Endothelial cell of umbilical vein (primary cell): Measurements from ENCODE around the gene CDH15. TPM values are rescaled to one million over a fixed set of nuclear protein-coding genes. Genes with fewer than 3 reads are reported as not detected.

Source experiments
- BruUV-seq: library from RNA; stranded (reverse); fragments of 400-500 nt; replicated peaks from 2 replicates; lab custom pipeline; 2021; lab: Mats Ljungman, UMichigan
- CTCF ChIA-PET: fragments of 300-600, 350-600 bp; sonication (Branson Sonifier 250); formaldehyde crosslinking; loops from one replicate; lab custom pipeline; 2021; ENCODE audit warnings: antibody characterized with exemption, inconsistent platforms; lab: Charles Lee
- POLR2A ChIA-PET: fragments of 300-600, 350-600 bp; sonication (Branson Sonifier 250); formaldehyde crosslinking; loops from one replicate; lab custom pipeline; 2021; ENCODE audit warnings: antibody characterized with exemption, inconsistent platforms; lab: Charles Lee
- DNase-seq: peaks from one replicate; pipeline ENCODE4 v3.0.0-alpha.2; 2011; ENCODE audit warnings: low read depth, low spot score
- FAIRE-seq: peaks from 2 replicates; lab custom pipeline; 2011; peaks lifted over from hg19 to GRCh38; lab: Jason Lieb, UNC
- H2AFZ ChIP-seq: 2 replicates; pipeline ENCODE4 v1.6.0; 2012; ENCODE audit warnings: low read depth, low read length, control low read depth, inconsistent platforms
- H3K27ac ChIP-seq: 2 replicates; pipeline ENCODE4 v1.5.1; 2011; ENCODE audit warnings: low read depth, mild to moderate bottlenecking, control low read depth, low read length, moderate library complexity; ENCODE audit not compliant: insufficient read depth
- H3K27me3 ChIP-seq, 2 experiments: 2 replicates each; pipeline versions ENCODE4 v1.6.0 to v1.6.1; 2011; ENCODE audit warnings: low read length in 2 of 2, mixed read lengths in 1 of 2; ENCODE audit not compliant: control insufficient read depth in 2 of 2, insufficient read depth in 2 of 2
- H3K36me3 ChIP-seq, 2 experiments: 2 replicates in 1 of 2; 3 replicates in 1 of 2; pipeline ENCODE4 v1.5.1; 2011; ENCODE audit warnings: low read length in 2 of 2, mild to moderate bottlenecking in 1 of 2, moderate library complexity in 1 of 2; ENCODE audit not compliant: control insufficient read depth in 2 of 2, insufficient read depth in 2 of 2; ENCODE audit errors: extremely low read depth in 1 of 2
- H3K4me1 ChIP-seq: 3 replicates; pipeline ENCODE4 v1.5.1; 2011; ENCODE audit warnings: mild to moderate bottlenecking, low read length; ENCODE audit not compliant: control insufficient read depth, insufficient read depth; ENCODE audit errors: extremely low read depth
- H3K4me2 ChIP-seq: 2 replicates; pipeline ENCODE4 v1.6.1; 2011; ENCODE audit warnings: low read length, control low read depth, mixed read lengths; ENCODE audit not compliant: insufficient read depth
- H3K4me3 ChIP-seq, 3 experiments: fragments of 200-600 bp in 1 of 3; sonication (generic), shearing (Covaris generic) in 1 of 3; replicated peaks in 1 of 3; 2 replicates each; pipeline ENCODE4 v1.5.1; 2011 to 2016; ENCODE audit warnings: control low read depth in 3 of 3, low read length in 3 of 3, mild to moderate bottlenecking in 2 of 3, inconsistent platforms in 1 of 3, low read depth in 1 of 3, moderate library complexity in 1 of 3; ENCODE audit not compliant: insufficient read depth in 1 of 3
- H3K79me2 ChIP-seq: 2 replicates; pipeline ENCODE4 v1.6.0; 2012; ENCODE audit warnings: low read length, inconsistent platforms; ENCODE audit not compliant: control insufficient read depth, insufficient read depth
- H3K9ac ChIP-seq: replicated peaks from 2 replicates; pipeline ENCODE3; 2011; ENCODE audit warnings: low read length, control low read depth; ENCODE audit not compliant: insufficient read depth; ENCODE audit errors: extremely low read depth
- H3K9me1 ChIP-seq: replicated peaks from 3 replicates; pipeline ENCODE4 v1.6.0; 2011; ENCODE audit warnings: mild to moderate bottlenecking, low read length; ENCODE audit not compliant: control insufficient read depth, insufficient read depth; ENCODE audit errors: extremely low read depth
- H3K9me3 ChIP-seq: replicated peaks from 2 replicates; pipeline ENCODE4 v1.5.1; 2012; ENCODE audit warnings: low read length, inconsistent platforms; ENCODE audit not compliant: control insufficient read depth, insufficient read depth
- H4K20me1 ChIP-seq: replicated peaks from 2 replicates; pipeline ENCODE3; 2011; ENCODE audit warnings: mild to moderate bottlenecking, low read length; ENCODE audit not compliant: control insufficient read depth, insufficient read depth; ENCODE audit errors: extremely low read depth
- CTCF ChIP-seq, 2 donors: IDR thresholded peaks; 1 replicate in 1 of 2; 2 replicates in 1 of 2; pipeline ENCODE4 v1.5.1; 2011; ENCODE audit warnings: low read length in 2 of 2, mild to moderate bottlenecking in 2 of 2, moderate library complexity in 2 of 2, control low read depth in 1 of 2, inconsistent platforms in 1 of 2, low read depth in 1 of 2; ENCODE audit not compliant: insufficient read depth in 1 of 2; ENCODE audit errors: extremely low read depth in 1 of 2
- MYC ChIP-seq: IDR thresholded peaks from one replicate; pipeline ENCODE4 v1.6.1; 2011; ENCODE audit warnings: mild to moderate bottlenecking, low read depth, low read length
- POLR2A ChIP-seq: IDR thresholded peaks from 2 replicates; pipeline ENCODE4 v1.6.1; 2012; ENCODE audit warnings: low read depth, mild to moderate bottlenecking, control low read depth, low read length
- POLR2AphosphoS5 ChIP-seq: IDR thresholded peaks from 2 replicates; pipeline ENCODE4 v1.6.1; 2012; ENCODE audit warnings: low read depth, mild to moderate bottlenecking, control low read depth, low read length, moderate library complexity; ENCODE audit not compliant: insufficient read depth
- dilution Hi-C: fragments of 300-500 bp; cut with MboI; formaldehyde crosslinking; loops from one replicate; pipeline ENCODE4 v1.15.0; 2019; ENCODE audit warnings: low sequenced_read_pairs; ENCODE audit not compliant: extremely low pct_ligation_motif_present
- intact Hi-C: fragments of 100-400 bp; cut with micrococcal nuclease; formaldehyde crosslinking; loops from one replicate; pipeline ENCODE4 v1.10.0; 2022
- polyA plus RNA-seq, 4 experiments: library from polyadenylated mRNA; depleted of rRNA in 3 of 4; stranded (reverse) in 3 of 4; unstranded in 1 of 4; fragments of >200 nt; gene quantifications; 2 replicates each; pipeline versions ENCODE4 v1.2.1 to v1.2.3, GENCODE V29; 2011 to 2012; ENCODE audit warnings: missing spikeins in 1 of 4
- total RNA-seq: library from RNA; stranded (reverse); gene quantifications from 2 replicates; pipeline ENCODE4 v1.2.3, GENCODE V29; 2021

The CDH15 gene
- total and polyA plus RNA-seq, 2 donors (not counting 3 experiments of a cell fraction or from before 2014, with no cell fraction given), result 0.44 TPM; not detected in 1

DNA sequence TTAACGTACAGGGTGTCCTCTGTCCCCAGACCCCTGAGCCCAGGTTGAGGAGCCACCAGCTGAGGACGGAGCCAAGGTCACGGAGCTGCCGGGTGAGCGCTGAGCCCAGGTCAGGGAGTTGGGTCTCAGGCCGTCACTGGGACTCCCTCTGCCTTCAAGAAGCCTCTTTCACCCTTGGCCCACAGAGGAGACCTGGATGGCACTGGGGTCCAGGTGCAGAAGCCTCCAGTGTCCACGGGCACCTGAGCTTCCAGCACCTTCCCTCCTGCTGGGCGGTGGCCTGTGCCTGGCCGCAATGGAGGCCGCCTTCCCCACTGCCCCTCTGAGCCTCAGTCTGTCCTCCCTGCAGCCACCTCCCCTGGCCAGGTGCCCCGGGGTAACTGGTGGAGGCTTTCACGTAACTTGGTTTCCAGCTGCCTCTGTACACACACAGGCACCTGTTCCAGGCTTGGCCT is 31.6 kb upstream of the CDH15 start:
- Histone ChIP-seq H3K27me3 (no peaks in the 10 kb centered on the region), H3K36me3 (peaks cover 0 to 3% of the 10 kb centered on the region in 2 experiments), H2AFZ (no peak overlapping the region), H3K4me1 (no peaks in the 10 kb centered on the region), H3K9me3 (no peaks in the 10 kb centered on the region), H4K20me1 (no peaks in the 10 kb centered on the region), H3K4me2 (no peak overlapping the region), H3K4me3 (no peak overlapping the region), H3K9me1 (no peaks in the 10 kb centered on the region), H3K9ac (no peak overlapping the region), H3K27ac (no peak overlapping the region), H3K79me2 (no peaks in the 10 kb centered on the region)
- ChIA-PET CTCF (no interaction called here), POLR2A (no interaction called here)
- DNase-seq, result no peak
- dilution Hi-C loops, result loop anchor here (25.0 kb wide), 1 partner anchor 178 kb away; no protein-coding TSS in a partner anchor
- no TSS peak for BruUV-seq
- no peak for FAIRE-seq
- TF ChIP-seq MYC (no peak), POLR2AphosphoS5 (no peak), POLR2A (no peak)
- intact Hi-C loops, result no loop called here

- dilution Hi-C loops, result loop anchor here (25.0 kb wide), 1 partner anchor 178 kb away; no protein-coding TSS in a partner anchor
Measured at GRCh38 chr16:89140401-89140800, 31.1 kb upstream of the CDH15 start.

More at GRCh38 chr16:89140401-89140800, 31.1 kb upstream of the CDH15 start:
- Histone ChIP-seq H3K4me1 (no peaks in the 10 kb centered on the region), H3K9ac (no peak overlapping the region), H3K9me3 (no peaks in the 10 kb centered on the region), H4K20me1 (no peaks in the 10 kb centered on the region), H3K4me3 (no peak overlapping the region), H3K27me3 (no peaks in the 10 kb centered on the region), H3K36me3 (peaks cover 0 to 3% of the 10 kb centered on the region in 2 experiments), H3K4me2 (no peak overlapping the region), H2AFZ (no peak overlapping the region), H3K79me2 (no peaks in the 10 kb centered on the region), H3K9me1 (no peaks in the 10 kb centered on the region), H3K27ac (no peak overlapping the region)
- intact Hi-C loops, result no loop called here
- POLR2A ChIA-PET, result no interaction called here
- CTCF ChIA-PET, result no interaction called here
- DNase-seq (no peak), FAIRE-seq (no peak)
- TF ChIP-seq POLR2AphosphoS5, result no peak
- TF ChIP-seq CTCF (IDR thresholded peaks at IDR 0.05; ENCODE audit: extremely low read depth in 1 of 2, insufficient read depth in 1 of 2, low read depth in 1 of 2, low read length in 2 of 2), result no peak
- BruUV-seq, result no TSS peak
